Naive thymus-derived CD4-positive, alpha-beta T cell (primary cell): ENCODE data around the gene ADAMTS6. TPM values are rescaled to one million over a fixed set of nuclear protein-coding genes. Genes with fewer than 3 reads are reported as not detected.
"Not testable (repeated sequence)": the region's sequence is repeated elsewhere in the genome, so short reads cannot be mapped to it uniquely, and the experiment has no call there.

Experiments
- ATAC-seq: fragments of 150-1000 bp; cut with Tn5 transposase; 2 replicates; pipeline ENCODE4 v1.10.0; 2021; ENCODE audit warnings: mild to moderate bottlenecking, moderate library complexity
- CTCF ChIA-PET: fragments of 350-600 bp; sonication (Branson Sonifier 250); formaldehyde crosslinking; loops from one replicate; lab custom pipeline; 2021; ENCODE audit warnings: antibody characterized with exemption; lab: Charles Lee
- POLR2A ChIA-PET: fragments of 350-600 bp; sonication (Branson Sonifier 250); formaldehyde crosslinking; loops from one replicate; lab custom pipeline; 2021; ENCODE audit warnings: antibody characterized with exemption, inconsistent platforms; lab: Charles Lee
- DNase-seq, 9 donors: peaks; one replicate each; pipeline versions ENCODE4 v3.0.0 to v3.0.0-alpha.2; 2020 to 2022; ENCODE audit warnings: mixed read lengths in 1 of 9
- H3K27ac ChIP-seq: one replicate; pipeline ENCODE4 v1.7.0; 2013; ENCODE audit warnings: mild to moderate bottlenecking, low read depth, low read length, moderate library complexity
- H3K27me3 ChIP-seq, 2 donors: one replicate each; pipeline ENCODE4 v1.7.0; 2013; ENCODE audit warnings: low read length in 2 of 2, mild to moderate bottlenecking in 2 of 2, moderate library complexity in 2 of 2; ENCODE audit not compliant: control insufficient read depth in 2 of 2, insufficient read depth in 2 of 2
- H3K36me3 ChIP-seq, 3 experiments: 1 replicate in 2 of 3; 2 replicates in 1 of 3; pipeline ENCODE4 v1.7.0; 2013; ENCODE audit warnings: low read length in 3 of 3, mild to moderate bottlenecking in 3 of 3, moderate library complexity in 1 of 3; ENCODE audit not compliant: insufficient read depth in 3 of 3, control insufficient read depth in 2 of 3
- H3K4me1 ChIP-seq, 2 donors: one replicate each; pipeline ENCODE4 v1.7.0; 2013; ENCODE audit warnings: low read length in 2 of 2, mild to moderate bottlenecking in 2 of 2, moderate library complexity in 1 of 2; ENCODE audit not compliant: control insufficient read depth in 2 of 2, insufficient read depth in 2 of 2
- H3K4me3 ChIP-seq: 2 replicates; pipeline ENCODE4 v1.7.0; 2013; ENCODE audit warnings: mild to moderate bottlenecking, low read length
- H3K9me3 ChIP-seq, 3 experiments: 1 replicate in 2 of 3; 2 replicates in 1 of 3; pipeline ENCODE4 v1.7.0; 2013; ENCODE audit warnings: low read length in 3 of 3; ENCODE audit not compliant: control insufficient read depth in 2 of 3
- H3K27ac Mint-ChIP-seq, 9 donors: one replicate each; pipeline ENCODE4 v1.8.0; 2020 to 2022; ENCODE audit warnings: mixed read lengths in 9 of 9, mild to moderate bottlenecking in 8 of 9, moderate library complexity in 5 of 9, inconsistent platforms in 2 of 9
- H3K27me3 Mint-ChIP-seq, 5 donors: one replicate each; pipeline ENCODE4 v1.8.0; 2021 to 2022; ENCODE audit warnings: mixed read lengths in 5 of 5, mild to moderate bottlenecking in 1 of 5
- H3K36me3 Mint-ChIP-seq, 5 donors: one replicate each; pipeline ENCODE4 v1.8.0; 2020 to 2022; ENCODE audit warnings: mixed read lengths in 5 of 5, mild to moderate bottlenecking in 3 of 5, inconsistent platforms in 1 of 5
- H3K4me1 Mint-ChIP-seq, 7 donors: one replicate each; pipeline ENCODE4 v1.8.0; 2020 to 2022; ENCODE audit warnings: mixed read lengths in 7 of 7, mild to moderate bottlenecking in 3 of 7, inconsistent platforms in 1 of 7
- H3K4me3 Mint-ChIP-seq, 10 donors: one replicate each; pipeline ENCODE4 v1.8.0; 2020 to 2022; ENCODE audit warnings: mild to moderate bottlenecking in 10 of 10, mixed read lengths in 10 of 10, moderate library complexity in 6 of 10, inconsistent platforms in 2 of 10
- H3K9me3 Mint-ChIP-seq, 11 donors: one replicate each; pipeline ENCODE4 v1.8.0; 2020 to 2022; ENCODE audit warnings: mixed read lengths in 11 of 11, mild to moderate bottlenecking in 4 of 11, inconsistent platforms in 1 of 11, moderate library complexity in 1 of 11
- intact Hi-C, 2 donors: fragments of 100-400 bp; cut with micrococcal nuclease; formaldehyde crosslinking; loops; one replicate each; pipeline ENCODE4 v1.15.1; 2023
- polyA plus RNA-seq, 2 donors: library from polyadenylated mRNA; unstranded; fragments of 300-500 nt; fragmentation: Illumina TruSeq; gene quantifications; one replicate each; pipeline ENCODE4 v1.2.3, GENCODE V29; 2021
- total RNA-seq, 6 experiments: library from RNA in 5 of 6; stranded (reverse) in 5 of 6; gene quantifications; 1 replicate in 5 of 6; 2 replicates in 1 of 6; pipeline ENCODE4 v1.2.3 and lab custom pipeline; 2021 to 2026

Gene ADAMTS6
- total and polyA plus RNA-seq, 7 experiments from 2014 or later: 0.14 to 4.5 (median 2.6) TPM

DNA sequence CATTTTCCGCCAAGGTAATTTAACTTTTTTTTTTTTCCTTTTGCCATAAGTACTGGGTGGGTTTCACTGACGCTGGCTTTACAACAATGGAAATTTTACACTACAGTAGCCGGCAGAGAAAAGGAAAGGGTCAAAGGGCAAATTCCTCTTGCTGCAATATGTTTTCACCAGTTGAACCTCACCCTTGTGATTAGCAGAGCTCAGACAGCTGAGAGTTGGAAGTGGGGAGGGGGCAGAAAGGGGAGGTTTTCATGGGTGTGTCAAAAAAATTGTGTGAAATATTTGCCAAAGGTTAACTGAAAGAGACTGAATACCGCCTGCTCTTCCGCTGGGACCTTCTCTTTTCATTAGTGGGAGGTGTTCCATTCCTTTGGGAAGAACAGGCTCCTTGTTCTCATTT, 296.9 kb downstream of the ADAMTS6 start:
- no peak for DNase-seq
- POLR2A ChIA-PET: no interaction called here

GRCh38 chr5:65174231-65174630, 307.5 kb downstream of the ADAMTS6 start:
- DNase-seq, H3K27ac ChIP-seq, ATAC-seq, intact Hi-C loops, POLR2A ChIA-PET, CTCF ChIA-PET, H3K27me3 Mint-ChIP-seq, H3K27ac Mint-ChIP-seq, H3K36me3 ChIP-seq, H3K27me3 ChIP-seq, H3K4me1 Mint-ChIP-seq, H3K4me3 ChIP-seq, H3K9me3 Mint-ChIP-seq, H3K4me1 ChIP-seq, H3K4me3 Mint-ChIP-seq, H3K9me3 ChIP-seq: not testable (repeated sequence)
- H3K36me3 Mint-ChIP-seq: peaks cover 0 to 10% (median 0%) of the 10 kb centered on the region in 5 donors

More for the DNA sequence above, 296.9 kb downstream of the ADAMTS6 start:
- H3K27me3 ChIP-seq: no peaks in the 10 kb centered on the region
- H3K4me3 ChIP-seq: no peak overlapping the region
- no peak overlapping the region for H3K27ac ChIP-seq
- H3K4me1 ChIP-seq: no peaks in the 10 kb centered on the region
- Mint-ChIP-seq H3K9me3 (no peaks in the 10 kb centered on the region), H3K27me3 (peaks cover 0 to 5% (median 0%) of the 10 kb centered on the region in 5 donors), H3K4me1 (no peaks in the 10 kb centered on the region), H3K4me3 (no peak overlapping the region), H3K36me3 (no peaks in the 10 kb centered on the region), H3K27ac (no peak overlapping the region)
- H3K36me3 ChIP-seq: no peaks in the 10 kb centered on the region
- no peak for ATAC-seq
- intact Hi-C loops: no loop called here
- H3K9me3 ChIP-seq: no peaks in the 10 kb centered on the region
- CTCF ChIA-PET: no interaction called here

- Mint-ChIP-seq H3K27ac (no peak overlapping the region), H3K9me3 (no peaks in the 10 kb centered on the region), H3K36me3 (peaks cover 0 to 10% (median 0%) of the 10 kb centered on the region in 5 donors), H3K4me1 (peaks cover 0 to 2% (median 0%) of the 10 kb centered on the region in 7 donors), H3K27me3 (peaks cover 0 to 2% (median 0%) of the 10 kb centered on the region in 5 donors), H3K4me3 (no peak overlapping the region)
- Histone ChIP-seq H3K27me3 (no peaks in the 10 kb centered on the region), H3K27ac (no peak overlapping the region), H3K36me3 (no peaks in the 10 kb centered on the region), H3K4me3 (no peak overlapping the region), H3K4me1 (no peaks in the 10 kb centered on the region), H3K9me3 (no peaks in the 10 kb centered on the region)
- POLR2A ChIA-PET: no interaction called here
- no peak for ATAC-seq
- CTCF ChIA-PET: no interaction called here
- no peak for DNase-seq
- intact Hi-C loops: no loop called here
These were observed 308.6 kb downstream of the ADAMTS6 start for GRCh38 chr5:65173130-65173525.

GRCh38 chr5:65172486-65173129, 309.1 kb downstream of the ADAMTS6 start:
- H3K36me3 ChIP-seq: no peaks in the 10 kb centered on the region
- no peaks in the 10 kb centered on the region for H3K4me1 ChIP-seq
- intact Hi-C loops: no loop called here
- no peak overlapping the region for H3K27ac ChIP-seq
- H3K4me3 ChIP-seq: no peak overlapping the region
- Mint-ChIP-seq H3K36me3 (peaks cover 0 to 10% (median 0%) of the 10 kb centered on the region in 5 donors), H3K27me3 (peaks cover 0 to 2% (median 0%) of the 10 kb centered on the region in 5 donors), H3K9me3 (no peaks in the 10 kb centered on the region), H3K27ac (no peak overlapping the region), H3K4me3 (no peak overlapping the region), H3K4me1 (peaks cover 0 to 2% (median 0%) of the 10 kb centered on the region in 7 donors)
- ATAC-seq (peak; percentile 40), DNase-seq (peak in 1 of 9 donors; percentile 39)
- POLR2A ChIA-PET: no interaction called here
- H3K9me3 ChIP-seq: no peaks in the 10 kb centered on the region
- CTCF ChIA-PET: no interaction called here
- no peaks in the 10 kb centered on the region for H3K27me3 ChIP-seq

DNA sequence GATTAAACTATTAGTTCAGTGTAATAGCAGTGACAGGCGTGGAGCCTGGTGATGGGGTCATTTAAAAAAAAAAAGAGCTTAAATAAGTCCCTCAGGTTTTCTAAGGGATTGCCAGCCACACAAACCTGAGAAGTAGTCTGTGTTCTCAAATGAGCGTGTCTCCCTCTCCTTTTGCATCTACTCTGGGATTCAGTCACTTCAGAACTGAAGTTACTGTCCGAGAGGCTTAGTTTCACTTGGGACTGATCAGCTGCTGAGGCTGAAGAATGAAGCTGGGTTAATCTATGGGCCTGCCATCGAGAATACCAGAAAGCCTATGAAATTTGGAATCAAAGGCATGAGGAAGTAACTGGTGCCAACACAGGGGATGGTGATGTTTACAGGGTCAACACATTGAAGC, 310.1 kb downstream of the ADAMTS6 start:
- Histone ChIP-seq H3K27ac (no peak overlapping the region), H3K27me3 (no peaks in the 10 kb centered on the region), H3K9me3 (no peaks in the 10 kb centered on the region), H3K4me3 (no peak overlapping the region), H3K36me3 (no peaks in the 10 kb centered on the region), H3K4me1 (no peaks in the 10 kb centered on the region)
- ATAC-seq (no peak), DNase-seq (no peak)
- Mint-ChIP-seq H3K9me3 (no peaks in the 10 kb centered on the region), H3K27me3 (peaks cover 0 to 2% (median 0%) of the 10 kb centered on the region in 5 donors), H3K4me3 (no peak overlapping the region), H3K36me3 (peaks cover 0 to 10% (median 0%) of the 10 kb centered on the region in 5 donors), H3K4me1 (peaks cover 0 to 2% (median 0%) of the 10 kb centered on the region in 7 donors), H3K27ac (no peak overlapping the region)
- ChIA-PET CTCF (no interaction called here), POLR2A (no interaction called here)
- intact Hi-C loops: no loop called here

GRCh38 chr5:65163698-65164097, 318.0 kb downstream of the ADAMTS6 start:
- ChIA-PET POLR2A (no interaction called here), CTCF (no interaction called here)
- Mint-ChIP-seq H3K4me3 (no peak overlapping the region), H3K9me3 (peaks cover 0 to 4% (median 0%) of the 10 kb centered on the region in 11 donors), H3K27ac (no peak overlapping the region), H3K36me3 (peaks cover 0 to 11% (median 3%) of the 10 kb centered on the region in 5 donors), H3K27me3 (peaks cover 0 to 5% (median 0%) of the 10 kb centered on the region in 5 donors), H3K4me1 (peaks cover 0 to 5% (median 0%) of the 10 kb centered on the region in 7 donors)
- ATAC-seq (no peak), DNase-seq (no peak)
- Histone ChIP-seq H3K4me1 (no peaks in the 10 kb centered on the region), H3K27ac (no peak overlapping the region), H3K4me3 (no peak overlapping the region), H3K36me3 (no peaks in the 10 kb centered on the region), H3K27me3 (no peaks in the 10 kb centered on the region), H3K9me3 (no peaks in the 10 kb centered on the region)
- intact Hi-C loops: no loop called here

DNA sequence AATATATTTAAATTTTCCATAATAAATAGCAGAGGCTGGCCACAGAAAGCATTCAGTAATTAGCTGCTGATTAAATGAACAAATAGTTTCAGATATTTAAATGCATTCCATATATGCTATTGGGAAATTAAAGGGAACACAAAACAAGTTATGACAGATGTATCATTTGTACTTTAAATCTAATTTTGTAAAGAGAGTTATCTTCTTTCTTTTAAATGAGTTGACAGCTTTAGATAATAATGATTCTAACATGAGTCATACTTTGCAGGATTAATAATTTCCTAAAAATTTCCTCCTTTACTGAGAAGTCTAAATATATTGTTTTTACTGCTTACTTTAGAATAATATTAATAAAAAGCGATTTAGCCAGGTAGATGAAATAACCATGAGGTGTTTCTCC, 320.1 kb downstream of the ADAMTS6 start:
- no peaks in the 10 kb centered on the region for H3K4me1 ChIP-seq
- H3K27ac ChIP-seq: no peak overlapping the region
- Mint-ChIP-seq H3K36me3 (peaks cover 0 to 11% (median 3%) of the 10 kb centered on the region in 5 donors), H3K27ac (no peak overlapping the region), H3K27me3 (peaks cover 0 to 6% (median 0%) of the 10 kb centered on the region in 5 donors), H3K4me1 (peaks cover 0 to 5% (median 0%) of the 10 kb centered on the region in 7 donors), H3K9me3 (peaks cover 0 to 4% (median 0%) of the 10 kb centered on the region in 11 donors), H3K4me3 (no peak overlapping the region)
- H3K9me3 ChIP-seq: no peaks in the 10 kb centered on the region
- H3K27me3 ChIP-seq: no peaks in the 10 kb centered on the region
- H3K36me3 ChIP-seq: no peaks in the 10 kb centered on the region
- CTCF ChIA-PET: no interaction called here
- H3K4me3 ChIP-seq: no peak overlapping the region
- no peak for ATAC-seq
- DNase-seq: no peak
- POLR2A ChIA-PET: no interaction called here
- intact Hi-C loops: no loop called here
